Stimulated activated naive CD8-positive, alpha-beta T cell treated with anti-CD3 and anti-CD28 coated beads, Interleukin-15, amount 100 ng/mL, for 72 hours (primary cell): ENCODE results near the gene ANKFY1.
A peak's percentile ranks its signal among the peaks of the same experiment; 100 is the strongest.
"Not testable (repeated sequence)": the region's sequence is repeated elsewhere in the genome, so short reads cannot be mapped to it uniquely, and the experiment has no call there.

Experiments
- ATAC-seq: fragments of 150-1000 bp; cut with Tn5 transposase; 2 replicates; pipeline ENCODE4 v1.10.0; 2021; ENCODE audit warnings: mild to moderate bottlenecking, moderate library complexity
- DNase-seq, 2 donors: peaks; one replicate each; pipeline ENCODE4 v3.0.0; 2021 to 2022
- H3K27ac Mint-ChIP-seq, 2 donors: one replicate each; pipeline ENCODE4 v1.8.0; 2022; ENCODE audit warnings: mild to moderate bottlenecking in 2 of 2, mixed read lengths in 2 of 2, moderate library complexity in 2 of 2
- H3K27me3 Mint-ChIP-seq: one replicate; pipeline ENCODE4 v1.8.0; 2022; ENCODE audit warnings: mixed read lengths
- H3K4me1 Mint-ChIP-seq: one replicate; pipeline ENCODE4 v1.8.0; 2022; ENCODE audit warnings: mild to moderate bottlenecking, mixed read lengths
- H3K4me3 Mint-ChIP-seq, 2 donors: one replicate each; pipeline ENCODE4 v1.8.0; 2022; ENCODE audit warnings: mild to moderate bottlenecking in 2 of 2, mixed read lengths in 2 of 2, moderate library complexity in 1 of 2
- H3K9me3 Mint-ChIP-seq, 2 donors: one replicate each; pipeline ENCODE4 v1.8.0; 2022; ENCODE audit warnings: mixed read lengths in 2 of 2

ANKFY1 gene

GRCh38 chr17:4206962-4207361 is 56.8 kb downstream of the ANKFY1 start:
- Mint-ChIP-seq H3K9me3 (no peaks in the 10 kb centered on the region), H3K27me3 (no peaks in the 10 kb centered on the region), H3K4me3 (no peak overlapping the region), H3K4me1 (peaks cover 20% of the 10 kb centered on the region), H3K27ac (no peak overlapping the region)
- DNase-seq (no peak), ATAC-seq (no peak)

- ATAC-seq (no peak), DNase-seq (no peak)
- H3K27ac Mint-ChIP-seq, result no peak overlapping the region
- H3K9me3 Mint-ChIP-seq, result no peaks in the 10 kb centered on the region
- H3K4me3 Mint-ChIP-seq, result no peak overlapping the region
- no peaks in the 10 kb centered on the region for H3K27me3 Mint-ChIP-seq
- peaks cover 20% of the 10 kb centered on the region for H3K4me1 Mint-ChIP-seq
Measured at GRCh38 chr17:4205917-4206316, 57.9 kb downstream of the ANKFY1 start.

GRCh38 chr17:4204710-4205173 is 59.0 kb downstream of the ANKFY1 start:
- Mint-ChIP-seq H3K27ac (no peak overlapping the region), H3K9me3 (no peaks in the 10 kb centered on the region), H3K27me3 (no peaks in the 10 kb centered on the region), H3K4me3 (no peak overlapping the region), H3K4me1 (peaks cover 20% of the 10 kb centered on the region)
- DNase-seq, result no peak
- no peak for ATAC-seq

- H3K27ac Mint-ChIP-seq, result no peak overlapping the region
- H3K9me3 Mint-ChIP-seq, result no peaks in the 10 kb centered on the region
- peaks cover 20% of the 10 kb centered on the region for H3K4me1 Mint-ChIP-seq
- H3K27me3 Mint-ChIP-seq, result no peaks in the 10 kb centered on the region
- ATAC-seq (no peak), DNase-seq (no peak)
- no peak overlapping the region for H3K4me3 Mint-ChIP-seq
Measured at GRCh38 chr17:4204190-4204589, 59.6 kb downstream of the ANKFY1 start.

GRCh38 chr17:4201226-4201625 is 62.6 kb downstream of the ANKFY1 start:
- H3K4me1 Mint-ChIP-seq, result no peaks in the 10 kb centered on the region
- H3K27me3 Mint-ChIP-seq, result no peaks in the 10 kb centered on the region
- DNase-seq (no peak), ATAC-seq (no peak)
- H3K9me3 Mint-ChIP-seq, result no peaks in the 10 kb centered on the region
- H3K27ac Mint-ChIP-seq, result no peak overlapping the region
- no peak overlapping the region for H3K4me3 Mint-ChIP-seq

- ATAC-seq (peak; percentile 28), DNase-seq (peak in 1 of 2 donors; percentile 10)
- peaks cover 7% of the 10 kb centered on the region for H3K4me1 Mint-ChIP-seq
- no peaks in the 10 kb centered on the region for H3K9me3 Mint-ChIP-seq
- H3K4me3 Mint-ChIP-seq, result no peak overlapping the region
- no peak overlapping the region for H3K27ac Mint-ChIP-seq
- no peaks in the 10 kb centered on the region for H3K27me3 Mint-ChIP-seq
Measured at GRCh38 chr17:4199818-4200402, 63.9 kb downstream of the ANKFY1 start.

- peaks cover 7% of the 10 kb centered on the region for H3K4me1 Mint-ChIP-seq
- no peaks in the 10 kb centered on the region for H3K27me3 Mint-ChIP-seq
- no peaks in the 10 kb centered on the region for H3K9me3 Mint-ChIP-seq
- DNase-seq (no peak), ATAC-seq (no peak)
- H3K4me3 Mint-ChIP-seq, result no peak overlapping the region
- peak overlapping the region in 1 of 2 donors; percentile 19 for H3K27ac Mint-ChIP-seq
Measured at GRCh38 chr17:4198995-4199394, 64.8 kb downstream of the ANKFY1 start.

GRCh38 chr17:4195306-4195705 is 68.5 kb downstream of the ANKFY1 start:
- H3K4me1 Mint-ChIP-seq, result peaks cover 7% of the 10 kb centered on the region
- peak overlapping the region in 1 of 2 donors; percentile 1 for H3K27ac Mint-ChIP-seq
- H3K4me3 Mint-ChIP-seq, result no peak overlapping the region
- no peak for ATAC-seq
- DNase-seq, result no peak
- no peaks in the 10 kb centered on the region for H3K9me3 Mint-ChIP-seq
- no peaks in the 10 kb centered on the region for H3K27me3 Mint-ChIP-seq

GRCh38 chr17:4194796-4195195 is 69.0 kb downstream of the ANKFY1 start:
- Mint-ChIP-seq H3K27me3 (no peaks in the 10 kb centered on the region), H3K27ac (no peak overlapping the region), H3K4me3 (no peak overlapping the region), H3K9me3 (no peaks in the 10 kb centered on the region), H3K4me1 (peaks cover 7% of the 10 kb centered on the region)
- DNase-seq (no peak), ATAC-seq (no peak)

GRCh38 chr17:4190791-4191190 is 73.0 kb downstream of the ANKFY1 start:
- not testable (repeated sequence) for H3K9me3 Mint-ChIP-seq, ATAC-seq, H3K4me1 Mint-ChIP-seq, H3K27me3 Mint-ChIP-seq, DNase-seq, H3K4me3 Mint-ChIP-seq
- H3K27ac Mint-ChIP-seq, result peak overlapping the region; percentile 6 to 61

- H3K9me3 Mint-ChIP-seq, result no peaks in the 10 kb centered on the region
- ATAC-seq (no peak), DNase-seq (no peak)
- H3K27ac Mint-ChIP-seq, result peak overlapping the region in 1 of 2 donors; percentile 83
- no peaks in the 10 kb centered on the region for H3K27me3 Mint-ChIP-seq
- no peak overlapping the region for H3K4me3 Mint-ChIP-seq
- no peaks in the 10 kb centered on the region for H3K4me1 Mint-ChIP-seq
Measured at GRCh38 chr17:4189280-4189679, 74.5 kb downstream of the ANKFY1 start.

GRCh38 chr17:4188076-4188475 is 75.7 kb downstream of the ANKFY1 start:
- Mint-ChIP-seq H3K4me1 (no peaks in the 10 kb centered on the region), H3K9me3 (no peaks in the 10 kb centered on the region), H3K27ac (peak overlapping the region; percentile 7 to 85), H3K27me3 (no peaks in the 10 kb centered on the region), H3K4me3 (no peak overlapping the region)
- DNase-seq (no peak), ATAC-seq (no peak)

- Mint-ChIP-seq H3K4me1 (no peaks in the 10 kb centered on the region), H3K27me3 (no peaks in the 10 kb centered on the region), H3K4me3 (no peak overlapping the region), H3K27ac (no peak overlapping the region), H3K9me3 (no peaks in the 10 kb centered on the region)
- DNase-seq (no peak), ATAC-seq (no peak)
Measured at GRCh38 chr17:4187076-4187475, 76.7 kb downstream of the ANKFY1 start.

- no peak for DNase-seq
- peak overlapping the region in 1 of 2 donors; percentile 13 for H3K27ac Mint-ChIP-seq
- H3K4me3 Mint-ChIP-seq, result no peak overlapping the region
- H3K9me3 Mint-ChIP-seq, result no peaks in the 10 kb centered on the region
- H3K4me1 Mint-ChIP-seq, result no peaks in the 10 kb centered on the region
- no peak for ATAC-seq
- H3K27me3 Mint-ChIP-seq, result no peaks in the 10 kb centered on the region
Measured at GRCh38 chr17:4186357-4186881, 77.4 kb downstream of the ANKFY1 start.

GRCh38 chr17:4185656-4186055 is 78.1 kb downstream of the ANKFY1 start:
- peak overlapping the region in 1 of 2 donors; percentile 67 for H3K27ac Mint-ChIP-seq

GRCh38 chr17:4184811-4185210 is 79.0 kb downstream of the ANKFY1 start:
- H3K9me3 Mint-ChIP-seq, result no peaks in the 10 kb centered on the region
- H3K27ac Mint-ChIP-seq, result no peak overlapping the region
- H3K4me1 Mint-ChIP-seq, result no peaks in the 10 kb centered on the region
- no peak overlapping the region for H3K4me3 Mint-ChIP-seq
- ATAC-seq (no peak), DNase-seq (no peak)
- H3K27me3 Mint-ChIP-seq, result no peaks in the 10 kb centered on the region

More at GRCh38 chr17:4185656-4186055, 78.1 kb downstream of the ANKFY1 start:
- H3K27me3 Mint-ChIP-seq, result no peaks in the 10 kb centered on the region
- no peak for DNase-seq
- H3K4me3 Mint-ChIP-seq, result no peak overlapping the region
- H3K4me1 Mint-ChIP-seq, result no peaks in the 10 kb centered on the region
- H3K9me3 Mint-ChIP-seq, result no peaks in the 10 kb centered on the region
- ATAC-seq, result no peak

- ATAC-seq (no peak), DNase-seq (no peak)
- no peak overlapping the region for H3K4me3 Mint-ChIP-seq
- no peaks in the 10 kb centered on the region for H3K9me3 Mint-ChIP-seq
- peaks cover 15% of the 10 kb centered on the region for H3K4me1 Mint-ChIP-seq
- H3K27me3 Mint-ChIP-seq, result no peaks in the 10 kb centered on the region
- peak overlapping the region in 1 of 2 donors; percentile 69 for H3K27ac Mint-ChIP-seq
Measured at GRCh38 chr17:4182043-4182442, 81.7 kb downstream of the ANKFY1 start.
